ENCODE data around the gene SELE. TPM values are rescaled to one million over a fixed set of nuclear protein-coding genes. Genes with fewer than 3 reads are reported as not detected.
"Not testable (repeated sequence)": the region's sequence is repeated elsewhere in the genome, so short reads cannot be mapped to it uniquely, and the experiment has no call there.

Gene SELE
- total and polyA plus RNA-seq, 10 donors, result 0.04 to 2.9 (median 0.29) TPM; not detected in 5

DNA sequence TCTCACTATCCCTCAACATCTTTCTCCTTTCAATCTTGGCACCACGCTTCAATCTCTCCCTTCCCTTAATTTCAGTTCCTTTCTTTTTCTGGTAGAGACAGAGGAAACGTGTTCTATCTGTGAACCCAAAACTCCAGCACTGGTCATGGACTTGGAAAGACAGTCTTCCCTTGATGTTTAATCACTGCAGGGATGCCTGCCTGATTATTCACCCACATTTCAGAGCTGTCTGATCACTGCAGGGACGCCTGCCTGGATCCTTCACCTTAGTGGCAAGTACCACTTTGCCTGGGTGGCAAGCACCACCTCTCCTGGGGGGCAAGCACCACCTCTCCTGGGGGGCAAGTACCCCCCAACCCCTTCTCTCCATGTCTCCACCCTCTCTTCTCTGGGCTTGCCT lies 50.2 kb downstream of the SELE start:
- peaks cover 4 to 72% (median 30%) of the 10 kb centered on the region in 6 donors for H3K4me1 ChIP-seq
- H3K27me3 ChIP-seq (replicated peaks in 1 of 7), result no peaks in the 10 kb centered on the region
- no peak for DNase-seq
- peak overlapping the region in 5 of 8 donors; percentile 36 to 85 (median 67) for H3K27ac ChIP-seq
- no peaks in the 10 kb centered on the region for H3K36me3 ChIP-seq
- intact Hi-C loops (cut with DNase I; ENCODE audit: low total_unique reads), result no loop called here
- H3K4me3 ChIP-seq, result peak overlapping the region in 1 of 8 donors; percentile 4
- H3K9me3 ChIP-seq, result no peaks in the 10 kb centered on the region
- TF ChIP-seq POLR2A (IDR thresholded peaks at IDR 0.05) (no peak), POLR2AphosphoS5 (IDR thresholded peaks at IDR 0.05) (no peak)
- TF ChIP-seq, protein P1, sequence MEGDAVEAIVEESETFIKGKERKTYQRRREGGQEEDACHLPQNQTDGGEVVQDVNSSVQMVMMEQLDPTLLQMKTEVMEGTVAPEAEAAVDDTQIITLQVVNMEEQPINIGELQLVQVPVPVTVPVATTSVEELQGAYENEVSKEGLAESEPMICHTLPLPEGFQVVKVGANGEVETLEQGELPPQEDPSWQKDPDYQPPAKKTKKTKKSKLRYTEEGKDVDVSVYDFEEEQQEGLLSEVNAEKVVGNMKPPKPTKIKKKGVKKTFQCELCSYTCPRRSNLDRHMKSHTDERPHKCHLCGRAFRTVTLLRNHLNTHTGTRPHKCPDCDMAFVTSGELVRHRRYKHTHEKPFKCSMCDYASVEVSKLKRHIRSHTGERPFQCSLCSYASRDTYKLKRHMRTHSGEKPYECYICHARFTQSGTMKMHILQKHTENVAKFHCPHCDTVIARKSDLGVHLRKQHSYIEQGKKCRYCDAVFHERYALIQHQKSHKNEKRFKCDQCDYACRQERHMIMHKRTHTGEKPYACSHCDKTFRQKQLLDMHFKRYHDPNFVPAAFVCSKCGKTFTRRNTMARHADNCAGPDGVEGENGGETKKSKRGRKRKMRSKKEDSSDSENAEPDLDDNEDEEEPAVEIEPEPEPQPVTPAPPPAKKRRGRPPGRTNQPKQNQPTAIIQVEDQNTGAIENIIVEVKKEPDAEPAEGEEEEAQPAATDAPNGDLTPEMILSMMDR (IDR thresholded peaks at IDR 0.05 in 8 of 11, conservative IDR thresholded peaks at IDR 0.05 in 3 of 11), result no peak
- 66 to 75% (median 72%) methylated on average over 3 of the region's 3 CpGs for WGBS, 5 donors

GRCh38 chr1:169683168-169683567 lies 50.7 kb downstream of the SELE start:
- 60 to 81% (median 76%) methylated on average over 4 of the region's 4 CpGs for WGBS, 5 donors
- H3K4me3 ChIP-seq; H3K9me3 ChIP-seq; H3K27me3 ChIP-seq (replicated peaks in 1 of 7); DNase-seq; H3K36me3 ChIP-seq; intact Hi-C loops (cut with DNase I; ENCODE audit: low total_unique reads): not testable (repeated sequence)
- peak overlapping the region in 7 of 8 donors; percentile 36 to 85 (median 67) for H3K27ac ChIP-seq
- peaks cover 4 to 70% (median 30%) of the 10 kb centered on the region in 6 donors for H3K4me1 ChIP-seq

DNA sequence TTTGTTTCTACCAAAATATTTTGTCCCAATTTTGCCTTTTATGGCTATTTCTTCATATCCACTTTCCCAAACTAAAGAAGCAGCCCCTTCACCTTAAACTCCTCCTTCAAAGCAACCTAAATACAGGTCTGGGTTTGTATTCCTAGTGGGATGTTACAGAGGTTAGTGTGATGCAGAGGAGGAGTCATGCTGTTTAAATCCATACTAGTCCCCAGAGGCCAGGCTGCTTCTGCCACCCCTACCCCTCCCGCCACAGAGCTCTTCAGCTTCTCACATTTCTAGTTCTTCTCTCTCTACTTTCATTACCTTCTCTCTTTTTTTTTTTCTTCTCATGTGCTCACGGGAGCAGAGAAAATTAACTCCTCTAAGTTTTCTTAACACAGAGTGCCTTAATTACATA lies 51.8 kb downstream of the SELE start:
- Histone ChIP-seq H3K4me3 (no peak overlapping the region), H3K9me3 (no peaks in the 10 kb centered on the region), H3K27me3 (replicated peaks in 1 of 7) (no peaks in the 10 kb centered on the region), H3K27ac (peak overlapping the region; percentile 10 to 85 (median 60)), H3K36me3 (no peaks in the 10 kb centered on the region), H3K4me1 (peaks cover 4 to 75% (median 38%) of the 10 kb centered on the region in 6 donors)
- TF ChIP-seq POLR2AphosphoS5 (IDR thresholded peaks at IDR 0.05), result no peak
- TF ChIP-seq POLR2A (IDR thresholded peaks at IDR 0.05), result no peak
- TF ChIP-seq, protein P1 (IDR thresholded peaks at IDR 0.05 in 8 of 11, conservative IDR thresholded peaks at IDR 0.05 in 3 of 11), result no peak
- 36 to 57% (median 52%) methylated on average over 2 of the region's 2 CpGs for WGBS, 5 donors
- DNase-seq, result no peak
- intact Hi-C loops (cut with DNase I; ENCODE audit: low total_unique reads), result no loop called here

- TF ChIP-seq POLR2AphosphoS5 (IDR thresholded peaks at IDR 0.05) (no peak), POLR2A (IDR thresholded peaks at IDR 0.05) (no peak)
- TF ChIP-seq, protein P1 (IDR thresholded peaks at IDR 0.05 in 8 of 11, conservative IDR thresholded peaks at IDR 0.05 in 3 of 11), result no peak
- no peak for DNase-seq
- H3K4me1 ChIP-seq, result peaks cover 4 to 84% (median 46%) of the 10 kb centered on the region in 6 donors
- H3K27ac ChIP-seq, result peak overlapping the region; percentile 11 to 85 (median 60)
- H3K27me3 ChIP-seq (replicated peaks in 1 of 7), result no peaks in the 10 kb centered on the region
- H3K9me3 ChIP-seq, result no peaks in the 10 kb centered on the region
- intact Hi-C loops (cut with DNase I; ENCODE audit: low total_unique reads), result no loop called here
- no peak overlapping the region for H3K4me3 ChIP-seq
- WGBS, 5 donors, result 46 to 71% (median 57%) methylated on average over 2 of the region's 2 CpGs
- H3K36me3 ChIP-seq, result no peaks in the 10 kb centered on the region
These were observed 52.7 kb downstream of the SELE start for GRCh38 chr1:169681140-169681539.

All from spleen (tissue), 11 donors.